ENCODE data around the gene STX16.
"Not testable (repeated sequence)": the region's sequence is repeated elsewhere in the genome, so short reads cannot be mapped to it uniquely, and the experiment has no call there.

Gene STX16

DNA sequence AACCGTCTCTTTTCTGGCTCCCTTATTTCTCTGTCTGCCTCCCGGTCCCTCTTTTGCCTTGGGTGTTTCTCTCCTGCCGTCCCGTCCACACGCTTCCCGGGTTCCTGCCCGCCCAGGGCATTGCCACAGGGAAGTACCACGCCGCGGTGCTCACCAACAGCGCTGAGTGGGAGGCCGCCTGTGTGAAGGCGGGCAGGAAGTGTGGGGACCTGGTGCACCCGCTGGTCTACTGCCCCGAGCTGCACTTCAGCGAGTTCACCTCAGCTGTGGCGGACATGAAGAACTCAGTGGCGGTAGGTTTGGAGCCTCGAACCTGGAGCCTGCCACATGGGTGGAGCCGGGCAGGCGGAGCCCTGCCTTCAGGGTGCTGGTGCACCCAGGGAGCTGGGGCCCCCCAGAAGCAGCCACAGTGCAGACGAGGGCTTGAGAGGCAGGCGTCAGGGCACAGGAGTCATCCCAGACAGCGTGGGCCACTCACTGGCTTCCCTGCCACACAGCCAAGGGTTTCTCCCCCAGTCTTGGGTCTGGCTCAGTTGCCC, 62.8 kb downstream of the STX16 start:
- DNase-seq: no peak

- DNase-seq: no peak
These were observed 63.3 kb downstream of the STX16 start for GRCh38 chr20:58714340-58714922.

GRCh38 chr20:58714923-58715351, 63.9 kb downstream of the STX16 start:
- DNase-seq: no peak

GRCh38 chr20:58715391-58715800, 64.3 kb downstream of the STX16 start:
- no peak for DNase-seq

GRCh38 chr20:58715801-58716475, 64.9 kb downstream of the STX16 start:
- no peak for DNase-seq

DNA sequence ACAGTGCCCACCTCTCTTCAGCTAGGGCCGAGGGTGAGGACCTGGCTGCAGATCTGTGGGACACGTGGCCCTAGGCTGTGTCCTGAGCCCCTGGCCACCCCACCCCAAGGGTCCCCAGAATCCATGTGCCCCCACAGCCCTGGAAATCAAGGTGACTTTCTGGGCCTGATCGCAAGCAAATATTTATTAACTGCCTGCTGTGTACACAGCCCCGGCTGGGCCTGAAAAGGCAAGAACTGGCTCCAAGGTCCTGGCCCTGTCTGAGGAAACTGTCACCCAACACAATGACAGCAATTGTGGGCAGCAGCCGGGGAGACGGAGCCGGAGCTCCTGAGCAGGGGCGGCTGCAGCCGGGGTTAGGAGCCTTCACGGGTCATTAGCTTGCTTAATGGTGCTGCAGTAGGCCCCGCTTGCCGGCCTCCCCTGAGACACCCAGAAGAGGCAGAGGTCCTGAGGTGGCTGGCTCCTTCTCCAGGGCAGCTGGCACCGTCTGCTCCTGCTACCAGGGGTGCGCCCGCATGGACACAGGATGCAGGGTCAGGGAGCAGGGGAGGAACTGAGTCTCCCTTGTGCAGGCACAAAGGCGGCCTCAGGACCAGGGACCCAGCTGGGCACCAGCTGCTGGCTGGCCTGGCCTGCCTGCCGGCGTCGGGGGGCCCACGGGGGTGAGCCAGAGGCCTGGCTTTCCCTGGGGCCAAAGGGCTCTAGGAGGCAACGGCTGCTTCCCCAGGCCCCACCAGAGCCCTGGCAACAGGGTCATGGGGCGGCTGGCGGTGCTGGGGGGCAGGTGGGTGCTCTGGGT, 65.6 kb downstream of the STX16 start:
- no peak for DNase-seq

DNA sequence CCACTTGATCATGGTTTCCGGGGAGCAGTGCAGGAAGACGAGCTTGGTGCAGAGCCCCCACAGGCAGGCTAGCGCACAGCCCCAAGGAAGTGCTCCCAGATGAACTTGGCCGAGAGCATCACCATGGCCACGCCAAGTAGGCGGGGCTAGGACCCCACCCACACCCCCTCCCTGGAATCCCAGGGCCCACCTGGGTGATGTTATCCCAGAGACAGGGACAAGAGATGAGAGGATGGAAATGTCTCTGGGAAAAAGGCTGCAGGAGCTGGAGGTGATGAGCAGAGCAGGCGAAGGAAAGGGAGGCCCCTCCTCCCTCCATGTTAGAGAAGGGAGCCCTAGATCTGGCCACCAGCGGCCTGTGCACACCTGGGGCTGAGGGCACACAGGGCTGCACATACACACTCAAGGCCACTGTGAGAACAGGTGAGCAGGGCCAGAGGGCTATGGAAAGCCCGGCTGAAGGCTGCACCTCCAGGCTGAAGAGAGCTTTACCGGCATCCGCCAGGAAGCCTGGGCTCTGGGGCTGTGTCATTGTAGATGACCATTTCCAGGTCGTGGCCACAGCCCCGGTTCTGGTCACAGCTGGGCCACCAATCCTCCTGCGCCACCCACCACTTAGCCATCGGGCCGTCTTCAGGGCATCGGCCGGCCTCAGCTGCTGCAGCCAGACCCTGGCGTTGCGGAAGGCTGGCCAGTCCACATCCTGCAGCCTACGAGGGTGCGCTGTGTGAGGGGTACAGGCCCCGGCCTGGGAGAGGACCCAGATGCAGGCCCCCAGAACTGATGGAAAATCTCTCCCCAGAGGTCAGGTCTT, 66.4 kb downstream of the STX16 start:
- DNase-seq: no peak

DNA sequence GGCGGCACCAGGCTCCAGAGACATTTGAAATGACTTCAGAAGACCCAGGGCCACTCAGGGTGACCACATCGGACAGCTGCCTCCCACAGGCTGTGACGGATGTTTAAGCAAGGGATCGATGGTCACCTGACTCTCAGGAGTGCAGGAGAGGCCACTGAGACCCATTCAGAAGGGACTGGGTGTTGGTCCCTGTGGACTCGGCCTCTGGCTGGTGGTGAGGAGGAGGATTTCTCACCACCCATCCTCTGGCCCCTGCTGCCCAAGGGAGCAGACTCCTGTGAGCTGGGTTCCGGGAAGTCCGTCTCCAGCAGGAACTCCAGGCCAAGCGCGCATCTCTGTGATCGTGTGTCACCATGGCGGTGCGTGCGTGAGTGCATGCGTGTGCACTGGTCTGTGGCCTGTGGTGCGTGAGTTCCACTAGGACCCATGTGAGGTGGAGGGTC, 67.1 kb downstream of the STX16 start:
- no peak for DNase-seq

GRCh38 chr20:58718729-58719128, 67.6 kb downstream of the STX16 start:
- DNase-seq: no peak

DNA sequence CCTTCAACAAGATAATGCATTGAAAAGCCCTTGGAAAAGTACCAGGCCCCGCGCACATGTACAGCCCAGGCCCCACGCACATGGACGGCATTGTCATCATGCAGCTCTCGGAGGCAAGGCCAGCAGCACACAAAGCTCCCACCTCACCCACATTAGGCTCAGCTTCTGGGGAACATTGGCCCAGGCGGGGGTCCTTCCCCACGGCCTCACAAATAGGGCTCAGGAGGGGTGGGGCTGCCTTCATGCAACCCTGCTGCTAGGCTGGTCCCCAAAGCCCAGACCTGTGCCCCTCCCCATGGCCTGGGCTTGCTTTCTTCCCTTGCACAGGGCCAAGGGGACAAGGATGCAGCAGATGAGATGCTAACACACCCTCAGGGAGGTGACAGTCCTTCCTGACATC, 68.2 kb downstream of the STX16 start:
- no peak for DNase-seq

GRCh38 chr20:58719971-58720371, 68.9 kb downstream of the STX16 start:
- no peak for DNase-seq

GRCh38 chr20:58720890-58721289, 69.8 kb downstream of the STX16 start:
- no peak for DNase-seq

GRCh38 chr20:58721951-58722778, 71.1 kb downstream of the STX16 start:
- no peak for DNase-seq

DNA sequence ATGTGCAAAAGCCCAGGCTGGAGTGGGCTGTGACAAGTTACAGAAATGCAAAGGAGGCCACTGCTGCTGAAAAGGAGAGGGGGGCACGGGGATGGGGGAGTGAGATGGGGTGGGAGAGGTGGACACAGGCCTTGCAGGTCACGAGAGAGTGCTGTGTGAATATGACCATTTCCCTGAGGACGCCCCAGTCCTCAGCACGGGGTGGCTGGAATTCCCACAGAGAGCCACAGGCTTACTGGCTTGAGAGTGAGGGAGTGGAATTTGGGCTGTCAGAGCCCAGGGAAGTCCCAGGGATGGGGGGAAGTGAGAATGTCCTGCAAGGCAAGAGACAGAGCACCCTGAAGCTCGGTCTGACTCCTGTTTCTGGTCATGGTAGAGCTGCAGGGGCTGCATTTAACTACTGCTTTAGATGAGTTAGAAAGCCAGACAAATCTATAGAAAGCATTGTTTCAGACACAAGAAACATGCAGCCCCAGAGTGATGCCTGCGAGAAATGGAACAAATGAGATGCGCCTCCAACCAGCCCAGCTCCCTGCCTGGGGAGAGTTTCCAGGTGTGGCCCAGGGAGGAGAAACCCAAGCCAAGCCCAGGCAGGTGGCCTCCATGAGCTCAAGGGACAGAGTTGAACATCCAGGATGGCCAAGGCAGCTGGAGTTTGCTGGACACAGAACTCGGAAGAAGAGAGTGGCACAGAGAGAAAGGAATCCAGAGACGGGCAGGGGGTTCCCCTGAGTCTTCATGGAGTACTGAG, 72.0 kb downstream of the STX16 start:
- no peak for DNase-seq

DNA sequence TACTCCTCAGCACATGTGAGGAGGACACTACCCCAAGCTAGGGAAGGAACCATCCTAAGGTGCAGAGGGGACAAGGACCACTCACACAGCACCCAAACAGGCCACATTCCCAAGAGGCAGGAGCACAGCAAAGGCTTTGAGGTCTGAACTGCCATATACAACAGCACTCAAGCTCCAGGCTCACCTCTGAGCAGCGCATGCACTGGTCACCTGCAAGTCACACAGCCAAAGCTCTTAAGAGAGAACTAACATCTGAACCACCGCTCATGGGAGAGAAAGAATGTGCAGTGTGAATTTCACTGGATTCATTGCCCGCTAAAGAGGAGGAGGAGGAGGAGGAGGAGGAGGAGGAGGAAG, 72.5 kb downstream of the STX16 start:
- no peak for DNase-seq

GRCh38 chr20:58726156-58726555, 75.1 kb downstream of the STX16 start:
- DNase-seq: not testable (repeated sequence)
